CD4-positive, alpha-beta T cell treated with Interleukin-17A for 1 hour (primary cell): ENCODE data around the gene CIITA.
"Not testable (repeated sequence)": the region's sequence is repeated elsewhere in the genome, so short reads cannot be mapped to it uniquely, and the experiment has no call there.

Experiments used
- DNase-seq: peaks from one replicate; pipeline ENCODE4 v3.0.0-alpha.2; 2020

CIITA gene

DNA sequence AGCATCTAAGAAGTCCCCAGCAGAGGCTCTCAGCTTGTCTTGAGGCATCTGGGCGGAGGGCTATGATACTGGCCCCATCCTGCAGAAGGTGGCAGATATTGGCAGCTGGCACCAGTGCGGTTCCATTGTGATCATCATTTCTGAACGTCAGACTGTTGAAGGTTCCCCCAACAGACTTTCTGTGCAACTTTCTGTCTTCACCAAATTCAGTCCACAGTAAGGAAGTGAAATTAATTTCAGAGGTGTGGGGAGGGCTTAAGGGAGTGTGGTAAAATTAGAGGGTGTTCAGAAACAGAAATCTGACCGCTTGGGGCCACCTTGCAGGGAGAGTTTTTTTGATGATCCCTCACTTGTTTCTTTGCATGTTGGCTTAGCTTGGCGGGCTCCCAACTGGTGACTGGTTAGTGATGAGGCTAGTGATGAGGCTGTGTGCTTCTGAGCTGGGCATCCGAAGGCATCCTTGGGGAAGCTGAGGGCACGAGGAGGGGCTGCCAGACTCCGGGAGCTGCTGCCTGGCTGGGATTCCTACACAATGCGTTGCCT is at the start of gene CIITA:
Gene CIITA (plus strand): TSS at position 404 of the 543 bp plus-strand sequence. CDS start 129 bp downstream, at position 533.
- peak; percentile 78 for DNase-seq

DNA sequence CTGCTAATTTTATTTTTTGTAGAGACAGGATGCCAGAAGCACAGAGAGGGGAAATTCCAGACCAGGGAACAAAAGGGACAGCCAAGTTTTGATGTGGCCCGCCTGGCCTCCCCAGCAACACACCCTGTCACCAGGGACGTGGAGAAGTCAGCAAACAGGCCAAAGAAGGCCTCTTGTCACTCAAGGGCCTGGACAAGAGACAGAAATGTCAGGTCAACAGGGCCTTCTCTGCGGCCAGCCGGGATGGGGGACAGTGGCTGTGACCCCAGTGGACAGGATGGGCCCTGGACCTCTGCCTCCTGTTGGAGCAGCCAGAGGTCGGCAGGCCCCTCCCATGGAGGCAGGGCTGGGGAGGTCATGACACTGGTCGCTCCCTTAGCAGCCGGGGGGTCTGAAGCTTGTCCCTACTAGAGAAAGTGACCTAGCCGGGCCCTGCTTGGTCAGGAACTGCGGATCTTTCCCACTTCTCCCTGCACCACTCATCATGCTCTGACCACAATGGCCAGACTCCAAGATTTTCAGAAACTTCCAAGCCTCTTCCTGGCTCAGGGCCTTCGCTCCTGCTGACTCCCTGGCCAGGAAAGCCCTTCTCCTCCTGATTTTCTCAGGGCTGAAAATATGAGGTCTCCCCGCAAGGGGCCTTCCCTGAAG is 49.2 kb upstream of the CIITA start:
- no peak for DNase-seq

DNA sequence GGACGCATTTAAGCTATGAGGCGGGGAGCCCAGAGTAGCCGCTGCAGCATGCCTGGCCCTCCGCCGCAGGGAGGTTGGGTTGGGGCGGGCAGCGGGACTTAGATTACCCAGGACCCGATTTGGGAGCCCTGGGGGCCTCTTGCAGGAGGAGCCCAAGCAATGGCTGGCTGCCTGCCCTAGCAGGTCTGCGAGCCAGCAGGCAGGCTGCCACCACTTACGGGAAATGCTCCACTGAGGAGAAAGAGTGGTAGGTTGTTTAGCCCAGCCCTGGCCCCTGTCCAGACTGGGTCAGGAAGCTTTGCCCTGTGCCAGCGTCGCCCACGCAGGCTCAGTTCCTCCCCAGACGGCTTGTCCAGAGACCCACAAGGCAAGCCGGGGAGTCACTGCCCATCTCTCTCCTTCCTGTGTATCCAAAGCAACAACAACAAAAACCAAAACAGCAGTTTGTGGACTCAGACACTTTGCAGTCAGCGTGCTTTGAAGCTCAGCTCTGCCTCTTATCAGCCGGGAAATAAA is 48.1 kb upstream of the CIITA start:
- DNase-seq, result no peak

GRCh38 chr16:10829390-10830098 is 47.5 kb upstream of the CIITA start:
- DNase-seq, result not testable (repeated sequence)

- not testable (repeated sequence) for DNase-seq
Measured at GRCh38 chr16:10830240-10830639, 46.8 kb upstream of the CIITA start.

GRCh38 chr16:10831894-10832886 is 44.8 kb upstream of the CIITA start:
- DNase-seq, result no peak

GRCh38 chr16:10833271-10833670 is 43.7 kb upstream of the CIITA start:
- no peak for DNase-seq

- no peak for DNase-seq
Measured at GRCh38 chr16:10834130-10834529, 42.9 kb upstream of the CIITA start.

DNA sequence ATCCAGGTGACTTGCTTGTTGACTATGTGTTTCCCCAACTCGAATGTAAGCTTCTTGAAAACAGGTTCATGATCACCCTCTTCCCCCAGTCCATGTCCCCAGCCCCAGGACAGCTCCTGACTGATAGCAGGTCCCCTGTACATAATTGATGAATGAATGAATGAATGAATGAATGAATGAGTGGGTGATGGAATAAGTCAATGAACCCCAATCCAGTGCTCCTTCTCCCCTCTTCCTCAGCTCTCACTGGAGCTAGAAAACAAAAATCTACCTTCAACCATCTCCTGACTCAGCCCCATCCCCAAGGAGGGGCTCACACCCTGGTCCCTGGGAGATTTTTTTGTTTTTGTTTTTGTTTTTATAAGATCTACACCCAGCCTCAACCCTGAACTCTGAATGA is 42.2 kb upstream of the CIITA start:
- no peak for DNase-seq

GRCh38 chr16:10835281-10835931 is 41.6 kb upstream of the CIITA start:
- DNase-seq, result no peak

GRCh38 chr16:10836174-10836853 is 40.7 kb upstream of the CIITA start:
- no peak for DNase-seq

- no peak for DNase-seq
Measured at GRCh38 chr16:10838621-10839278, 38.3 kb upstream of the CIITA start.

DNA sequence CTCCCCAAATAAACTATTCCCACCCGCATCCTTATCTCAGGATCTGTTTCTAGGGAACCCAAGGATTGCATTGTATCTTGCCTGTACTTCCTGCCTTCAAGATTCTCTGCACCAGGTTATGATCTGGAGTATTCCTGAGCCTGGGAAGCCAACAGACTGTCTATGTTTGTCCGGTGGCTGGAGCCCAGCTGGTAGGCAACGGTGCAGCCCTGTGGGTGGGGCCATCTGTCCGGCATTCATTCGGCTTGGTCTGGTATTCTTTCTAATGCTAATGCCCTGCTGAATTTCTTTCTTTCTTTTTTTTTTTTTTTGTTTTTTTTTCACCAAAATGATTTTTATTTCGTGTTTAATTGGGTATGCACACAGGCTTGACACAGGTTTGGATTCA is 37.7 kb upstream of the CIITA start:
- no peak for DNase-seq

DNA sequence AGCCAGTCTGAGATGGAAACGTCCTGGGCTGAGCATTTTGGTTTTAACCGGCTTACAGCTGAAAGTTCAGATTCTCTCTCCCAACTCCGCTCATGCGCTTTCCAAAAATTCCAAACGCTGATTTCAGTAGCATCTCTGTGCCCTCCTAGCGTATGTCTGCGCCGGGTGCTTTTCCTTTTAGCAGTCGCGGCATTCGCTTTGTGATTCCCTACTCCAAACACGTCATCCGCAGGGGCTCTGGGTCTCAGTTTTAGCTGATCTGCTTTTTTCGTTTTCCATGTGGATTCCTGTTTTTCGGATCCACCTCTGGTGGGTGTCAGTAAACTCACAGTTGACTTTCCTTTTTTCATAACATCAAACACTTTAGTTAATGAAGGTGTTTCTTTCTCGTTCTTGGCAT is 36.3 kb upstream of the CIITA start:
- no peak for DNase-seq

DNA sequence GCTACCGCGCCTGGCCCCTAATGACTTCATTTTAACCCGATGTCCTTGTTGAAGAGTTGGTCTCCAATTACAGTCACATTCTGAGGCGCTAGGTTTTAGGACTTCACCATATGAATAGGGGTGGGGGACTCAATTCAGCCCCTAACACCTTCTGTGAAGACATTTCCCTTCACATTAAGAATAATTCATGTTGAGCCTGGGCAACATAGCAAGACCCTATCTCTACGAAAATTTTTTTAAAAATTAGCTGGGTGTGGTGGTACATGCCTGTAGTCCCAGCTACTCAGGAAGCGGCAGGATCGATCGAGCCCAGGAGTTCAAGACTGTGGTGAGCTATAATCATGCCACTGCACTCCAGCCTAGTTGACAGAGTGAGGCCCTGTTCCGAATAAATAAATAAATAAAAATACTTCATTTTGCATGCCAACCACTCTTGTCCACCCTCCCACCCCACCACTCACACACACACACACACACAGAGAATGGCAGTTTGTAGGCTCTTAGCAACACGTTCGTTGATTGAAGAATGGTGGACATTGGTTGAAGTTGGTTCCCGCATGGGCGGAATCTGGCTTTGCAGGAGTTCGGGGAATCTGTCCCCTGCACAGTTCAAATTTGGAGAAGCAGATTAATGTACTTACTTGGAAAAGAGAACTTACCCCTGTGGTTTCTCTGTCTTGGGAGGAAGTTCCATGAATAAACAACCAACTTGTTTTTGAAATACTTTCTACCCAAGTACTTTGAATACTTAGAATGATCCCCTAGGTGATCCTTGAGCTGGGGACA is 30.6 kb upstream of the CIITA start:
- no peak for DNase-seq

GRCh38 chr16:10847176-10847575 is 29.8 kb upstream of the CIITA start:
- DNase-seq, result no peak

DNA sequence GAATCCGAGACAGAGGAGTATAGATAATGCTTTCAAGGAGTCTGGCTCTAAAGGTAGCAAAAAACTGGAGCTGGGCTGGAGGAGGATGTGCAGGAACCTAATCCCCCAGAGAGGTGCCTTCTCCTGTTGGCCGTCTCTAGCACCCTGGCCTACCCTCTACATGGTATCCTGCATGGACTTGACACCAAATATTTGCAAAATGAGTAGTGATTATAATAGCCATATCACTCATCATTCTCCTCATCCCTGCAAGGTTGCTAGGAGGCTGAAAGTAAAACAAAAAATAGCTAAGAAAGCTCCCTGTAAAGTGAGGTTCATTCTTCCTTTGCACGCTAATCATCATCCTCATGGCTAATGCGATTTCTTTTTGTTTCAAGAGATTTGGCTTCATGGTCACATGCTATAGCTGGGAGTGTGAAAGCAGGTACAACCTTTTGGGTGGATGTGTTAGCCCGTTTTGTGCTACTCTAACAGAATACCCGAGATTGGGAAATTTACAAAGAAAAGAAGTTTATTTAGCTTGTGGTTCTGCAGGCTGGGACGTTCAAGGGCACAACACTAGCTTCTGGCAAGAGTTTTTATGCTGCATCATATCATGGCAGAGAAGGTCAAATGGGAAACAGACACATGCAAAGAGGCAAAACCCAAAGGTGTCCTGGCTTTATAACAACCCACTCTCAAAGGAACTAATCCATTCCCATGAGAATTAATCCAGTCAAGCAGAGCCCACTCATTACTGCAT is 27.1 kb upstream of the CIITA start:
- DNase-seq, result no peak

- no peak for DNase-seq
Measured at GRCh38 chr16:10850478-10850850, 26.5 kb upstream of the CIITA start.

- DNase-seq, result no peak
Measured at GRCh38 chr16:10851512-10851911, 25.5 kb upstream of the CIITA start.

DNA sequence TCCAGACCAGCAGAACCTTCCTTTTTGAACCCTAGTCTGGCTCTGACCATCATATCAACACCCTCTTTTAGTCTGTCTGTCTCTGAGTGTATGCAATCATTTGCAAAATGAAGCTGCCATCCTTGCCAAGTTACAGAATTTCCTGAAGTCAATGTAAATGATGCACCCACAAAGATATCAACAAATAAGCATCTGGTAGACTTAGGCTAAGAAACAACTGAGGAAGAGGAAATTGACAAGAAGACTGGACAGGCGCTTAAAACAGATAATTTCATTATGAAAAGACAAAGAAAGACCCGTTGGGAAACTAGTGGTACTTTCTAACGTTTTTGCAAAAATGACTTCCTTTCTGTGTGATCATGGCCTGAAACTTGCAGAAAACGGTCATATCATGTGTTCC is 24.7 kb upstream of the CIITA start:
- DNase-seq, result no peak
